ENCODE results near the gene TPPP.
"Not testable (repeated sequence)": the region's sequence is repeated elsewhere in the genome, so short reads cannot be mapped to it uniquely, and the experiment has no call there.

TPPP gene

GRCh38 chr5:692529-693041 lies 567 bp downstream of the TPPP start:
- H3K27ac ChIP-seq (ENCODE audit: low read depth, low read length); H3K4me1 ChIP-seq (ENCODE audit: control insufficient read depth, insufficient read depth, low read length, unreplicated experiment); H3K79me2 ChIP-seq (ENCODE audit: control insufficient read depth, insufficient read depth, low read length, unreplicated experiment); H3K36me3 ChIP-seq (ENCODE audit: insufficient read depth, low read length); H3K27me3 ChIP-seq (ENCODE audit: insufficient read depth, low read length); H2AFZ ChIP-seq (ENCODE audit: low read length, unreplicated experiment): not testable (repeated sequence)
- 0 out of 2 replicates have a peak overlapping the region, but pooled peaks have one; percentile 20 for H3K4me3 ChIP-seq (ENCODE audit: low read depth, low read length)

- no peak overlapping the region for H2AFZ ChIP-seq (ENCODE audit: low read length, unreplicated experiment)
- H3K4me1 ChIP-seq (ENCODE audit: control insufficient read depth, insufficient read depth, low read length, unreplicated experiment) = no peaks in the 10 kb centered on the region
- no peaks in the 10 kb centered on the region for H3K79me2 ChIP-seq (ENCODE audit: control insufficient read depth, insufficient read depth, low read length, unreplicated experiment)
- H3K27me3 ChIP-seq (ENCODE audit: insufficient read depth, low read length) = peaks cover 7% of the 10 kb centered on the region; the same call in 1 of the 2 replicates
- no peak overlapping the region for H3K27ac ChIP-seq (ENCODE audit: low read depth, low read length)
- H3K4me3 ChIP-seq (ENCODE audit: low read depth, low read length) = no peak overlapping the region
- no peaks in the 10 kb centered on the region for H3K36me3 ChIP-seq (ENCODE audit: insufficient read depth, low read length)
These were observed 1.2 kb downstream of the TPPP start for GRCh38 chr5:691817-692528.

GRCh38 chr5:691049-691448 lies 2.1 kb downstream of the TPPP start:
- not testable (repeated sequence) for H3K27me3 ChIP-seq (ENCODE audit: insufficient read depth, low read length); H3K27ac ChIP-seq (ENCODE audit: low read depth, low read length); H3K36me3 ChIP-seq (ENCODE audit: insufficient read depth, low read length); H2AFZ ChIP-seq (ENCODE audit: low read length, unreplicated experiment); H3K79me2 ChIP-seq (ENCODE audit: control insufficient read depth, insufficient read depth, low read length, unreplicated experiment); H3K4me1 ChIP-seq (ENCODE audit: control insufficient read depth, insufficient read depth, low read length, unreplicated experiment); H3K4me3 ChIP-seq (ENCODE audit: low read depth, low read length)

- H3K36me3 ChIP-seq (ENCODE audit: insufficient read depth, low read length); H3K27me3 ChIP-seq (ENCODE audit: insufficient read depth, low read length); H3K27ac ChIP-seq (ENCODE audit: low read depth, low read length); H3K4me1 ChIP-seq (ENCODE audit: control insufficient read depth, insufficient read depth, low read length, unreplicated experiment); H3K79me2 ChIP-seq (ENCODE audit: control insufficient read depth, insufficient read depth, low read length, unreplicated experiment); H2AFZ ChIP-seq (ENCODE audit: low read length, unreplicated experiment); H3K4me3 ChIP-seq (ENCODE audit: low read depth, low read length): not testable (repeated sequence)
These were observed 2.9 kb downstream of the TPPP start for GRCh38 chr5:690293-690692.

GRCh38 chr5:688348-689010 lies 4.7 kb downstream of the TPPP start:
- not testable (repeated sequence) for H3K79me2 ChIP-seq (ENCODE audit: control insufficient read depth, insufficient read depth, low read length, unreplicated experiment); H3K4me3 ChIP-seq (ENCODE audit: low read depth, low read length); H3K27me3 ChIP-seq (ENCODE audit: insufficient read depth, low read length); H3K36me3 ChIP-seq (ENCODE audit: insufficient read depth, low read length); H3K4me1 ChIP-seq (ENCODE audit: control insufficient read depth, insufficient read depth, low read length, unreplicated experiment); H2AFZ ChIP-seq (ENCODE audit: low read length, unreplicated experiment); H3K27ac ChIP-seq (ENCODE audit: low read depth, low read length)

GRCh38 chr5:686936-687335 lies 6.2 kb downstream of the TPPP start:
- not testable (repeated sequence) for H3K27ac ChIP-seq (ENCODE audit: low read depth, low read length); H3K27me3 ChIP-seq (ENCODE audit: insufficient read depth, low read length); H3K4me3 ChIP-seq (ENCODE audit: low read depth, low read length)

GRCh38 chr5:686172-686523 lies 7.0 kb downstream of the TPPP start:
- H3K79me2 ChIP-seq (ENCODE audit: control insufficient read depth, insufficient read depth, low read length, unreplicated experiment); H3K27ac ChIP-seq (ENCODE audit: low read depth, low read length); H3K27me3 ChIP-seq (ENCODE audit: insufficient read depth, low read length); H2AFZ ChIP-seq (ENCODE audit: low read length, unreplicated experiment); H3K4me1 ChIP-seq (ENCODE audit: control insufficient read depth, insufficient read depth, low read length, unreplicated experiment); H3K4me3 ChIP-seq (ENCODE audit: low read depth, low read length); H3K36me3 ChIP-seq (ENCODE audit: insufficient read depth, low read length): not testable (repeated sequence)

More at GRCh38 chr5:686936-687335, 6.2 kb downstream of the TPPP start:
- not testable (repeated sequence) for H3K36me3 ChIP-seq (ENCODE audit: insufficient read depth, low read length); H3K4me1 ChIP-seq (ENCODE audit: control insufficient read depth, insufficient read depth, low read length, unreplicated experiment); H3K79me2 ChIP-seq (ENCODE audit: control insufficient read depth, insufficient read depth, low read length, unreplicated experiment); H2AFZ ChIP-seq (ENCODE audit: low read length, unreplicated experiment)

GRCh38 chr5:685262-686171 lies 7.6 kb downstream of the TPPP start:
- Histone ChIP-seq H3K27me3 (ENCODE audit: insufficient read depth, low read length) (no peaks in the 10 kb centered on the region), H3K36me3 (ENCODE audit: insufficient read depth, low read length) (no peaks in the 10 kb centered on the region)

GRCh38 chr5:684751-685216 lies 8.4 kb downstream of the TPPP start:
- H3K27ac ChIP-seq (ENCODE audit: low read depth, low read length) = no peak overlapping the region
- H3K79me2 ChIP-seq (ENCODE audit: control insufficient read depth, insufficient read depth, low read length, unreplicated experiment) = no peaks in the 10 kb centered on the region
- H3K4me1 ChIP-seq (ENCODE audit: control insufficient read depth, insufficient read depth, low read length, unreplicated experiment) = no peaks in the 10 kb centered on the region
- no peaks in the 10 kb centered on the region for H3K36me3 ChIP-seq (ENCODE audit: insufficient read depth, low read length)
- H2AFZ ChIP-seq (ENCODE audit: low read length, unreplicated experiment) = no peak overlapping the region
- H3K4me3 ChIP-seq (ENCODE audit: low read depth, low read length) = no peak overlapping the region
- H3K27me3 ChIP-seq (ENCODE audit: insufficient read depth, low read length) = no peaks in the 10 kb centered on the region

More at GRCh38 chr5:685262-686171, 7.6 kb downstream of the TPPP start:
- H3K4me1 ChIP-seq (ENCODE audit: control insufficient read depth, insufficient read depth, low read length, unreplicated experiment) = no peaks in the 10 kb centered on the region
- no peak overlapping the region for H2AFZ ChIP-seq (ENCODE audit: low read length, unreplicated experiment)
- no peaks in the 10 kb centered on the region for H3K79me2 ChIP-seq (ENCODE audit: control insufficient read depth, insufficient read depth, low read length, unreplicated experiment)
- no peak overlapping the region for H3K4me3 ChIP-seq (ENCODE audit: low read depth, low read length)
- no peak overlapping the region for H3K27ac ChIP-seq (ENCODE audit: low read depth, low read length)

- H3K27me3 ChIP-seq (ENCODE audit: insufficient read depth, low read length) = no peaks in the 10 kb centered on the region
- H3K27ac ChIP-seq (ENCODE audit: low read depth, low read length) = no peak overlapping the region
- H3K4me1 ChIP-seq (ENCODE audit: control insufficient read depth, insufficient read depth, low read length, unreplicated experiment) = no peaks in the 10 kb centered on the region
- H2AFZ ChIP-seq (ENCODE audit: low read length, unreplicated experiment) = no peak overlapping the region
- no peak overlapping the region for H3K4me3 ChIP-seq (ENCODE audit: low read depth, low read length)
- no peaks in the 10 kb centered on the region for H3K36me3 ChIP-seq (ENCODE audit: insufficient read depth, low read length)
- H3K79me2 ChIP-seq (ENCODE audit: control insufficient read depth, insufficient read depth, low read length, unreplicated experiment) = no peaks in the 10 kb centered on the region
These were observed 9.3 kb downstream of the TPPP start for GRCh38 chr5:683551-684481.

Data from ACC112 (cell line).